GM19099 (cell line): ENCODE measurements around the gene IGFL4.

Source experiments
- POLR2A ChIP-seq: IDR thresholded peaks from 3 replicates; pipeline ENCODE4 v1.6.1; 2011; ENCODE audit warnings: low read depth; ENCODE audit not compliant: insufficient read length; ENCODE audit errors: extremely low read depth

The IGFL4 gene

DNA sequence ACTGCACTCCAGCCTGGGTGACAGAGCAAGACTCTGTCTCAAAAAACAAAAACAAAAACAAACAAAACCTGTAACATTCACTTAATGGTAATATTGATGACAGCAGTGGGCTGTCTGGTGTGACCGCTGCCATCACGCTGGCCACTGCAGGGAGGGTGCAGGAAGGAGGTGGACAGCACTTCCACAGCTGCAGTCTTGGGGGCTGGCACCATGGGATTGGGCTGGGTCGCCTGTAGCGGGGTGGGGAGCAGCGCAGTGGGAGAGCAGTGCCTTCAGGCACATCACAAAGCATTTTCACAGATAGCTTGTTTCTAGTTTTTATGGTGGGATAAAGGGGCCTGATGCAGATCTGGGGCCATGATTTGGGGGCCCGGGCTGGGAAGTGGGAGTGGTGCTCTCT, 5.3 kb downstream of the IGFL4 start:
- no peak for TF ChIP-seq POLR2A

DNA sequence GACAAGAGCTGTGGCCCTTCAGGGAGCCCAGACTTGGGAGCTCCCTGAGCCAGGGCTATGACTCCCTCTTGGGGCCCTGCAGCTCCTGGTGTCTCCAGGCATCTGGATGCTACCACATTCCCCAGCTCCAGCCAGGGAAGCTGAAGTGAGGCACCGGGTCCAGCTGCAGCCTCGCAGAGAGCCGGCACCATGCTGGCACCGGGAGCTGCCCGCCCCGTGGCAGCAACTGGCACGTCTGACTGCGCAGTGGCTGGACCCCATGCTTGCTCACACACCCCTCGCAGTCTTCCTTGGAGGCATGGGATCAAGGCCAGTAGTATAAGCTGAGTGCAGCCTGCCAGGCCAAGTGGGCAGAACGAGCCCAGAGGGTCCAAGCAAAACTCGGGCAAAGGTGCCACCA, 7.4 kb downstream of the IGFL4 start:
- TF ChIP-seq POLR2A: no peak

DNA sequence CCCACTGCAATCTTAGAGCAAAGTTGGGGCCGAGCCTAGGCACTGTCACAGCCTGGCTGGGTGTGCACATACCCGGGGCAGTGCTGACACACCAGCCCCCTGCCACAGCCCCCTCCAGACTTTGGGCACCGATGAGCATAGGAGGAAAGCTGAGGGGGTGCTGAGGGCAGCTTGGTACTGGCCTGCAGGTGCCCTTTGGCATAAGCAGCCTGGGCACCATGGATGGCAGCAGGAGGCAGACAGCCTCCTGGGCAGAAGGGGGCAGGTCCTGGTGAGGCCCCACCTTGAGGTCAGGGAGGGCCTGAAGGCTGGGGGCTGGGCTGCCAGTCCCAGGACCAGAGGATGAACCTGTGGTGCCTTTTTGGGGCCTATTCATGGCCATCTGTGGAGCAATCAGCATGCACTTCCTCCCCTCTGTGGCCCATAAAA, 8.2 kb downstream of the IGFL4 start:
- TF ChIP-seq POLR2A: no peak

DNA sequence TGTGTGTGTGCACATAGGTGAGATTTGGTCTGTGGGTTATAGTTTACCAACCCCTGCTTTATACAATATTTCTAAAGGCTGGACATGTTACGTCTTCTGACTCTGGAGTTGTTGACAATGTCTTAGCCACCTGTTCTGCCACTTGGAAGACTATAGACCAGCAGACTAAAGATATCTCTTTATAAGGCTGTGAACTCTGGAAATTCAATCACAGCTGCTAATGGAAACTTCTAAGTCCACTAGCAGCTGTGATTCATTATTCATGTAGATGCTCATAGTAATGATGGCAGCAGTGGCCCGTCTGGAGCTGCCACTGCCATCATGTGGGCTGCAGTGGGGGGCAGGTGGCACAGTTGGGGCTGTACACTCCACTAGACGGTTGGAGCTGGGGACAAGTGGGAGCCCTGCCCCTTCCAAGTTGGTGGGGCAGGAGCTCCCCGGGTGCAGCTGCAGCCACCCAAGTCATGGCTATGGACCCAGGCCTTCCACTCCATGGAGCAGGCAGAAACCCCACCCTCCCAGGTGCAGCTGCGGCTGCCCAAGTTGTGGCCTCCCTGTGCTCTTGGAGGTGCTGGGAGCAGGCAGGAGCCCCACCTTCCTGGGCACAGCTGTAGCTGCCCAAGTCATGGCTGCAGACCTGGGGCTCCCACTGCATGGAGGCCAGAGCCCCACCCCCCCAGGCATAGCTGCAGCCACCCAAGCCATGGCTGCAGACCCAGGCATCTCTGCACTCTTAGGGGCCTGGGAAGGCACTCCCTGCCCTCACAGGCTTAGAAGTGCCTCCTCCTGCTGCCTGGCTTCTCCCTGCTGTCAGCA, 8.8 kb downstream of the IGFL4 start:
- no peak for TF ChIP-seq POLR2A

DNA sequence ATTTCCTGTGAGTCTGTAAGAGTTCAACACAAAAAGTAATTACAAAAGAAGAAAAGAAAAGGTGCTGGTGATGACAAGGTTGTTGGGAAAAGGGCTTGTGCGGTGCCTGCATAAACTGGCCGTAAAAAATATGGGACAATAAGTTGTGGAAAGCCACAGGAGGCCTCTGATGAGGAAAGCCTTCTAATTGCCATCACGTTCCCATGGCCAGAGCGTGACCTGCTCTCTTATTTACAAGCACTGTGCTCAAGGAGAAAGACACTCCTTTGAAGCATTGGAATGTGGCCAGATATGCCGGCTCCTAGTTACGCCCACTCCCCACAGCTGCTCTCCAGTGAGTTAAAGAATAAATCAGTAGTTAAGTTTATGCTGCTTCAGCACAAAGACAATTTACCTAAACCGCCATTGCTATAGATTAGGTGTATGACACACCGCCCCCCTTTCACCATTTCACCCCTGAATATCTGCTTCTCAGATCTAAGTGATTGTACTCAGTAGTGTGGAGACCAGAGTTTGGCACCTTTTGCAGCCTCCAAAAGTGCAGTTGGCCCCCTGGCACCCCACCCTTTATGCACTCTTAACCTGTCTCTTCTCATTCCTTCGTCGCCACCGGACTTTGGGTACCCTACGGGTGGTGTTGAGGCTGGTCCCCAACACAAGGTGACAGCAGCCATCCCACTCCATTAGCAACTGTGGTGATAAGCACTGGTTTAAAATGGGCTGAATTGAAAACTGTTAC, 9.8 kb downstream of the IGFL4 start:
- no peak for TF ChIP-seq POLR2A

DNA sequence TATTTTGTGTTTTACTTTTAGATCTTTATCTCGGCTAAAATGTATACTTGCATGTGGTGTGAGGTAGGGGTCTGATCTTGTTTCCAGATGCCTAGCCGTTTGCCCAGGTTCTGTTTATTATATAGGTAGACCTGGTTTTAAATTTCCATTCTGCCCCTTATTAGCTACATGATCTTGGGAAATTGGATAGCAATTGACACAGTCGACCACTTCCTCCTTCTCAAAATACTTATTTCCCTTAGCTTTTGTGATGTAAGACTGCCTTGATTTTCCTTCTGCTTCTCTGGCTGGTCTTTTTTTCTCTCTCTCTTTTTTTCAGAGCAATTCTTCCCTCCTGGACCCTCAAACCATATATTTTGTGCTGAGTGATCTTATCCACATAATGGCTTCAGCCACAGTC, 15.0 kb downstream of the IGFL4 start:
- no peak for TF ChIP-seq POLR2A

DNA sequence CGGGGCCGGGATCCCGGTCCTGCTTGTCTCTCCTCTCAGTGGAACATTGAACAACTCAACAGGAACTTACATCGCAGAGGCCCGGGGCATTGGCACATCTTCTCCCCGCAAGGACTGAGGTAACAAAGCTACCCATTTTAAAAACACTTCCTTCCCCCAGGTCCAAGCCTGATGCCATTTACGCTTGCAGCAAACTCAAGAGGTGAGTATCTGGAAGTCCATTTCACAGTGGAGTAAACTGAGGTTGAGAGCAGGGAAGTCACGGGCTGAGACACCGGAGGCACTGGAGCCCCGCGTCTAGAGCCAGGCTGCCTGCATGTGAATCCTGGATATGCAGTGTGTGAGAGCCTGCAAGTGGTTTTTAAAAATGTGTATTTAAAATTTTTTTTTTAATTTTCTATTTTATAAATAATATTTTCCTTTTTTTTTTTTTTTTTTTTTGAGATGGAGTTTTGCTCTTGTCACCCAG, 17.5 kb downstream of the IGFL4 start:
- TF ChIP-seq POLR2A: no peak

DNA sequence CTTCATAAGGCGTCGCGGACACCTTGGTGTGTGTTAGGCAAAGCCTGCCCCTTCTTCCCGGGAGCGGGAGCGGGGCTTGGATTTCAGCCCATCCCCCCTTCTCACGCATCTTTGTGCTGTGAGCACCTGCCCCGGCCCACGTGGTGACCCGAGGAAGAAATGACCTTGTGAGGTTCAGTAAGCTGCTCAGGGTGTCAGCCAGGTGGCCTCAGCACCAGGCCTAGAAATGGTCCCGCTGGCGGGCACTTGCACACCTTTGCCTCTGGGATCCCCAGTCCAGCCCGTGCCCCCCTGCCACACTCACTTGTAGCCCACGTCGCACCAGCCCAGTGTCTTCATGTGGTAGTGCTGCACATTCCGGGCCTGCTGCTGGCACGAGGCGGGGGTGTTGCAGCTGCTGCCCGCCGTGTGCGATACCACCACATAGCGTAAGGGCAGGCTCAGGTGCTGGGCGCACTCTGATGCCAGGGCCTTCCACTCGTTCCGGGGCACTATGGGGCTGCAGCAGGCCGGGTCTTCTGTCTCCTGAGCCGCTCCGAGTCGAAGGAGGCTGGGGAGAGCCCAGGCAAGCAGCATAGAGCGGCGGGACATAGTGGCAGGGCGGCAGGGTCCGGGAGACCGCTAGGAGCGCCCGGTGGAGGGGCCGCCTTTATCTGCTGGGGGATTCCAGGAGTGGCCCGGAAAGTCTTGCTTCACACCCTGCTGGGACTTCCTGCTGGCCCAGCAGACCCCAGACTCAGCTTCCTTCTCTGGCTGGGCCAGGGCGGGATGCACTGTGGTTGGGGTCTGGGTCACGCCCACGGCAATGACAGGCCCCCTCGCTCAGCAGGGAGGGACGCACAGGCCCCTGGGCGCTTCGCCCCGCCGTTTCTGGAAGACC, 18.1 kb downstream of the IGFL4 start, which contains the start of gene PGLYRP1:
PGLYRP1 (minus strand) TSS at position 623 of the 880 bp plus-strand sequence; CDS start at position 591, 32 bp downstream.
- TF ChIP-seq POLR2A: no peak

DNA sequence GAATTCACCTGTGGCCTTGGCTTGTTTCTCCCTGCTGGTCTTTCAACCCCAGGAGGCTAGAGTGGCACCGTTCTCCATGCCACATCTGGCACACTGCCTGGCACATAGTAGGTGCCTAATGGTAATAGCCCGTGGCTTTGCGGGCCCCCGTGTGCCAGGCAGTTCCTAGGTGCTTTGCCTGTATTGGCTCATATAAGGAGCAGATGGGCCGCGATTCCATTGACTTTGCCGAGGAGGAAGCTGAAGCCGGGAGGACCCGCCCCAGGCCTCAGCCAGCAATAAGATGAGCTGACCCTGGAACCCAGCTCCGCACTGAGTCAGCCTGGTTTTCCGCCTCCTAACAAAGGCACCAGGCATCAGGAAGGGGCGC, 18.8 kb downstream of the IGFL4 start:
- no peak for TF ChIP-seq POLR2A

DNA sequence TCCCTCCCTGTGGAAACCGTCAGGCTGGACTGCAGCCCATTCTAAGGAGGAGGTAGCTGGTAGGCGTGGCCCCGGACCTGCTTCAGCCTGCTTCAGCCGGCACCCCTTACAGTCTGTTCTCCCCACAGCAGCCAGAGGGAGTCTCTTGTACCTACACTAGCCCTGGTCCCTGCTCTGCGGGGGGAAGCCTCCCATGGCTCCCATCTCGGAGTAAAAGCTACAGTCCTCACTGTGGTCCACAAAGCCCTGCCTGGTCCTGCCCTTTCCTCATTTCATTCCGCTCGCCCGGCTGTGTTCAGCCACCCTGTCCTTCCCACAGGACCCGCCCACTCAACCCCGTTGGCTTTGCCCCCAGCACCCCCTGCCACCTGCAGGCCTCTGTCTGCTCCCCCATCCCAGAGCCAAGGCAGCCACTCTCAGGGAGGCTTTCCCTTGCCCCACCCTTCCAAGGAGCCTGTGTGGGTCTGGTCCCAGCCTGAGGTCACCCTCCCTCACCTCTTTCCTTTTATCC, 19.2 kb downstream of the IGFL4 start:
- no peak for TF ChIP-seq POLR2A

DNA sequence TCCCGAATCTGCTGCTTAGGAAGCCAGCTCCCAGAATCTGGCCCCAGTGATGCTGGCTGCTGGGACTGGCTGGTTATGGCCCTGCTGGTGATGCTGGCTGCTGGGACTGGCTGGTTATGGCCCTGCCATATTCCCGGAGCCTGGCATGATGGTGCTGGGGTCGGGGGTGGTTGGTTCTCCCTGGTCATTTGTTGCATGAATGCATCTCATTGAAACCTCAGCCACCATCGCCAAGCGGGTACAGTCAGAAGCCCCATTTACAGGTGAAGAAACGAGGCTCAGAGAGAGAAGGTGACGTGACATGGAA, 20.0 kb downstream of the IGFL4 start:
- no peak for TF ChIP-seq POLR2A

DNA sequence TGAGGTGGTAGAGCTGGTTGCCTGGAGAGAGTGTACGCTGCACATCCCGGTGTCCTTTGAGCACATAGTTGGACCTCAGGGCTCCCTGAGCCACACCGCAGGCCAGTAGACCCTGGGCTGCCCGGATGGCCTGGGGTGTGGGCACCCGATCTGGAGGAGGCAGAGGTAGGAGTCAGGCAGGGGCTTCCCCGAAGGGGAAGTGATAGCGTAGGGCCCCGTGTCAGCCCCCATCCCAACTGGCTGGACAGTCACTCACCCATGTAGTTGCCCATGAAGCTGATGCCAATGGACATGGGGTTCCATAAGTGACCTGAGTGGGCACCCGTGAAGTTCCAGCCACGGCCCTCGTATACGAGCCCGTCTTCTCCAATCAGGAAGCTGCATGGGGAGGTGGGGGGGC, 21.5 kb downstream of the IGFL4 start:
- TF ChIP-seq POLR2A: no peak

DNA sequence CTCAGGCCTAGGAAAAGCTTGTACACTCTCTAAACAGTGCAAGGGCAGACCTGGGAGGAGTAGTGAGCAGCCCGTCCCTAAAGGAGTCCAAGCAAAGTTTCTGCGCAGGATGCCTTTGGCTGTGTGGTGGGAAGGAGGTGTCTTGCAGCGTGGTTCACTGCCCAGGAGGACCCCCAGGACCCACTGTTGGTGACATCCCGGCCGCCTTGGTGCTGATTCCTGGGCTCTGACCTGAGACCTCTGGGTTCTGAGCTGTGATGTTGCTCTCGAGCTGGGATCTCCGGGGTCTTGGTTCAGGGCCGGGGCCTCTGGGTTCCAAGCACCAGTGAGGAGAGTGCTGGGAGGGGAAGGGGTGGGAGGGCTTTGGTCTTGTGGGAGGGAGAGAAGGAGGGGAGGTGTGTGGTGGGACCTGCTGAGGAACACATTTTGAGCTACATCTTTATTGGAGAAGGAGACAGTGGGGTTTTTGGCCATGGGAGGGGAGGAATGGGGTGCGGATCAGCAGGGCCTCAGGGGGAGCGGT, 22.0 kb downstream of the IGFL4 start:
- no peak for TF ChIP-seq POLR2A

DNA sequence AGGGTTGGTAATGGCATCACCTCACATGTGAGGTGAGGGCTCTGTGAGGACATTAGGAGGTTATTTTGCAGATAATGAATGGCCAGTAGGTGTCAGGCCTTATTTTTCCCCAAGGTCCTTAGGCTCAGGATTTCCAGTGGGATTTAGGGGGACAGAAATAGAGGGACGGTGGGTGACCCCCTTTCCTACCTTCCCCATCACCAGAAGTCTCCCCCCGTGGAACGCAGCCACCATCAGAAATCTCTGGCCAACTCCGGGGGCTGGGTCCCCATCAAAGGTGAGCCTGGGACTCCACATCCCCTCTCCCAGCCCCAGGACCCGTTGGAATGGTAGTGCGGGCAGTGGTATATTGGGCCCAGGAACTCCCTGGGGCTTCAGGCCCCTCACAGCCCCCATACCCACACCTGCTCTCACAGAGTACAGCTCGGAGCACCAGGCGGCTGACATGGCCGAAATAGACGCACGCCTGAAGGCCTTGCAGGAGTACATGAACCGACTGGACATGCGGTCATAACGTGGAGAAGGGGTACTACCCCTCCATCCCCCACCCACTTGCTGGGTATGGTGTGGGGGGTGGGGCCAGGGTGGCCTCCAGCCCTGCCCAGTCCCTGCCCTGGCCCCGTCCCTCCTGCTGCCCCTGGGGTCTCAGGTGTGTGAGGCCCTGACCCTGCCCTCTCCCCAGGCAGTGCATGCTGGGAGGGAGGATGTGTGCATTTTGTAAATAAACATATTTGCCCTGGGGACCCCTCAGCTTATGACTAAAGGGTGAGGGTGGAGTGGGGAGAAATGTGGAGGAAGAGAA, 22.7 kb downstream of the IGFL4 start:
- no peak for TF ChIP-seq POLR2A
